Measurements from ENCODE around the gene ADORA1. TPM values are rescaled to one million over a fixed set of nuclear protein-coding genes. Genes with fewer than 3 reads are reported as not detected.

The ADORA1 gene
- total RNA-seq, 2 experiments from 2014 or later, result not detected

- CTCF ChIA-PET, result interaction anchor here (6.6 kb wide), 1 partner anchor 128 kb away, joined by 58 read pairs; no protein-coding TSS in a partner anchor
Observed at GRCh38 chr1:203168991-203169390, 41.5 kb downstream of the ADORA1 start.

GRCh38 chr1:203169770-203170520, 42.4 kb downstream of the ADORA1 start:
- H3K4me3 Mint-ChIP-seq, result no peak overlapping the region
- H3K27ac Mint-ChIP-seq, result no peak overlapping the region
- H3K9me3 Mint-ChIP-seq, result no peaks in the 10 kb centered on the region
- CTCF ChIA-PET, result interaction anchor here (6.6 kb wide), 1 partner anchor 129 kb away, joined by 58 read pairs; no protein-coding TSS in a partner anchor
- intact Hi-C loops (cut with micrococcal nuclease), result loop anchor here (5.0 kb wide), 1 partner anchor 133 kb away; no protein-coding TSS in a partner anchor
- TF ChIP-seq CTCF (IDR thresholded peaks at IDR 0.05), result no peak
- POLR2A ChIA-PET, result interaction anchor here (1.3 kb wide), 1 partner anchor 11 kb away, joined by 4 read pairs; no protein-coding TSS in a partner anchor
- H3K36me3 Mint-ChIP-seq (ENCODE audit: low read depth), result no peaks in the 10 kb centered on the region
- H3K4me1 Mint-ChIP-seq (ENCODE audit: low read depth), result no peaks in the 10 kb centered on the region
- H3K27me3 Mint-ChIP-seq, result peaks cover 2% of the 10 kb centered on the region
- DNase-seq (no peak), ATAC-seq (no peak)

More at GRCh38 chr1:203168991-203169390, 41.5 kb downstream of the ADORA1 start:
- no peak for DNase-seq
- no peak for TF ChIP-seq CTCF (IDR thresholded peaks at IDR 0.05)
- intact Hi-C loops (cut with micrococcal nuclease), result no loop called here
- no peaks in the 10 kb centered on the region for H3K9me3 Mint-ChIP-seq
- no peaks in the 10 kb centered on the region for H3K4me1 Mint-ChIP-seq (ENCODE audit: low read depth)
- POLR2A ChIA-PET, result interaction anchor here (0.8 kb wide), 1 partner anchor 55 kb away, joined by 3 read pairs; no protein-coding TSS in a partner anchor
- peaks cover 4% of the 10 kb centered on the region for H3K27me3 Mint-ChIP-seq
- H3K36me3 Mint-ChIP-seq (ENCODE audit: low read depth), result no peaks in the 10 kb centered on the region
- H3K4me3 Mint-ChIP-seq, result no peak overlapping the region
- ATAC-seq, result no peak
- no peak overlapping the region for H3K27ac Mint-ChIP-seq

GRCh38 chr1:203170625-203171330, 43.3 kb downstream of the ADORA1 start:
- ChIA-PET CTCF (interaction anchor here (1.1 to 6.6 kb wide), 9 partner anchors 9 to 130 kb away, joined by 3 to 58 read pairs (median 12); no protein-coding TSS in a partner anchor), POLR2A (interaction anchor here (1.3 kb wide), 1 partner anchor 12 kb away, joined by 4 read pairs; no protein-coding TSS in a partner anchor)
- Mint-ChIP-seq H3K27ac (no peak overlapping the region), H3K36me3 (ENCODE audit: low read depth) (no peaks in the 10 kb centered on the region), H3K4me3 (no peak overlapping the region), H3K27me3 (no peaks in the 10 kb centered on the region), H3K9me3 (no peaks in the 10 kb centered on the region), H3K4me1 (ENCODE audit: low read depth) (no peaks in the 10 kb centered on the region)
- no peak for ATAC-seq
- intact Hi-C loops (cut with micrococcal nuclease), result loop anchor here (5.0 kb wide), 1 partner anchor 133 kb away; no protein-coding TSS in a partner anchor
- no peak for TF ChIP-seq CTCF (IDR thresholded peaks at IDR 0.05)
- DNase-seq, result no peak

GRCh38 chr1:203171341-203172183, 44.0 kb downstream of the ADORA1 start:
- intact Hi-C loops (cut with micrococcal nuclease), result loop anchor here (5.0 kb wide), 1 partner anchor 134 kb away; no protein-coding TSS in a partner anchor
- Mint-ChIP-seq H3K9me3 (no peaks in the 10 kb centered on the region), H3K4me3 (no peak overlapping the region), H3K27me3 (no peaks in the 10 kb centered on the region), H3K4me1 (ENCODE audit: low read depth) (no peaks in the 10 kb centered on the region), H3K36me3 (ENCODE audit: low read depth) (no peaks in the 10 kb centered on the region), H3K27ac (no peak overlapping the region)
- ATAC-seq, result no peak
- ChIA-PET CTCF (interaction anchor here (0.7 to 6.6 kb wide), 33 partner anchors 9 to 459 kb away, joined by 3 to 58 read pairs (median 4); no protein-coding TSS in a partner anchor), POLR2A (no interaction called here)
- no peak for TF ChIP-seq CTCF (IDR thresholded peaks at IDR 0.05)
- DNase-seq, result no peak

Data from activated CD8-positive, alpha-beta T cell treated with anti-CD3 and anti-CD28 coated beads for 36 hours (primary cell).